Stimulated activated CD8-positive, alpha-beta memory T cell treated with anti-CD3 and anti-CD28 coated beads, Interleukin-12 subunit alpha, Interleukin-12 subunit beta, amount 100 ng/mL, for 24 hours (primary cell): ENCODE data around the gene STXBP5.

Source experiments
- DNase-seq: peaks from one replicate; pipeline ENCODE4 v3.0.0-alpha.2; 2020; ENCODE audit errors: extremely low read depth

STXBP5 gene

DNA sequence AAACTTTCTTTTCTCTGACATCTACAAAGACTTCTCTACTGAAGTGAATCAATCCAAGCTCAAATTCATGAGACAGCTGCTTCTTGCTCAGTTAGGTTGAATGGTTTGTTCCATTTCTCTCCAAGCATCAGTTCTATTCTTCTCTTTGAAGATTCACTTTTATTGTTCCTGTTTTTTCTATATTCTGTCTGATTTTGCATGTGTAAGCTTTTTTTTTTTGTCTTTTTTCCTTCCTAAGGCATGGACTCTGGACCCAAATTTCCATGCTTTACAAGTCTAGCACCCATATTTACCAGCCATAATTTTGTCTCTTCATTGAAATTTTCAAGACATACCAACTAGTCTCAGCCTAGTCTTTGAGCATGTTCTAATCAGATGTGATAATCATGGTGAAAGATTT, 25.9 kb upstream of the STXBP5 start:
- no peak for DNase-seq

DNA sequence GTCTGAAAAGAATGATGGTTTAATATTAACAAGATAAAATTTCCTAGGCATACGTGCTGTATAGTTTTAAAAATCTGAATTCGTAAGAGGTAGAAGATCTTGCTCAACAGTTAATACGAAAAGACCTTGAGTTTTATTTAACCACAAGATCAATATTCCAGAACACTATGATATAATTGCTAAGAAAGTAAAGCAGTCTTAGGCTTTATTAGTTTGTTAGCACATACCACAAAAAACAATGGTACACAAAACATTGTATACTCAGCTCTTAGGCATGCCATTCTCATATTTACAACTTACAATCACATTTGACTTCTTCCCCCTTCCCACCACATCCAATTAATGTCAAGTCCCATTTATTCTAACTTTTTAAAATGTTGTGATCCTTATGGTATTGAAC, 24.4 kb upstream of the STXBP5 start:
- no peak for DNase-seq

DNA sequence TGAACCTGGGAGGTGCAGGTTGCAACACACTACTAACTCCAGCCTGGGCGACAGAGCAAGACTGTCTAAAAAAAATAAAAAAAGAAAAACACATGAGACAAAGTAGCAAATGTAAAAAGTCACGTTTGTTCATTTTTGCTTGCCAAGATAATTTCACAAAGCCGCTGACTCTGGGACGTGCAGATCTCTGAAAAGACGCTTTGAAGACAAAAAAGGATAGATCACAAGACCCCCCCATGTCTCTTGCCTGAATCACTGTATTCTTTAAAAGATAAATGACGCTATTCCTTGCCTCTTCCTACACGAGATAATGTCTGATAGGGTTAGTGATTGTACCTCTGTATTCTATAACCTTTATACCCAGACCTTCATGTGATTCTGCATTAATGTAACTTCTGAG, 23.3 kb upstream of the STXBP5 start:
- DNase-seq: no peak

DNA sequence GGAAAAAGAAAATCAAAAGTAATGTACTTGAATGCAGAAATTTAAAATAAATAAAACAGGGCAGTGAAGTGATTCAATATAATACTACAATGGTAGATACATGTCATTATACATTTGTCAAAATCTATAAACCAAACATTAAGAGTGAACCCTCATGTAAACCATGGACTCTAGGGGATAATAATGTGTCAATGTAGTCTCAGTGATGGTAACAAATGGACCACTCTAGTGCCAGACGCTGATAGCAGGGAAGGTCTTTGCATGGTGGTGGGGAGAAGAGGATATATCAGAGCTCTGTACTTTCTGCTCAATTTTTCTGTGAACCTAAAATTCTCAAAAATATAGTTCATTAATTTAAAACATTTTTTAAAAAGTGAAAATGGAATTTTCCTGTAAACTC, 19.8 kb upstream of the STXBP5 start:
- DNase-seq: no peak

DNA sequence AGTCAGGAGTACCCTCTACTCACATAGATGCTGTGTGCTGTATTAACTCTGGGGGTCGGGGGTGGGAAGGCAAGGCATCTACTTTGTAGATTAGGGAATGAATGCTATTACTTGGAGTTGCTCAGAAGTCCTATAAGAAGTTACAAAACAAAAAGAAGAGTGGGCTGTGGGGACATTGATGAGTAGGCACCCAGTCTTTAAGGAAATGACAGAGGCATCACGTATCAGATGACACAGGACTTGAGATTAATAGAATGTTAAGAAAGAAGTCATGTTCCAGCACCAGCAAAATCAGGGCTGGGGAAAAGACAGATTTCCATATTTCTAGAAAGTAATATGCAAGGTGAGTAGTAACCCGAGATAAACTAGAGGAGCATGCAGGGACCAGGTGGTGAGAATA, 19.0 kb upstream of the STXBP5 start:
- DNase-seq: no peak

DNA sequence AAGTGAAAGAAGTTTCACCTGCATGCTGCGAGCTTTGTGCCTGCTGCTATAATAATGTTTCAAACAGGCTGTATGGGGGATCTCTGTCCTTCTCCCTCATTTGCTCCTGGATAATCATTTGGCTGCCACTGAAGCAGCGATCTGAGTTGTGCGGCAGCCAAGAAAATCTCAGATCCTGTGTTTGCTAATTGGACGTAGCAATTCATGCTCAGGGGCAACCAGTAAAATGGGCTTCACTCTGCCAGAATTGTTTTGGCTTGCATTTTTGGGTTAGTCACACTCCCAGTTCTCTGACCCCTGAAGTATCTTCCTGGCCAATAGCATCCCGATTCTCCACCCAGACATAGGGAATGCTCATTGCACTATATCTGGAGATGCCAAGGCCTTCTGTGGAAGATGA, 13.7 kb upstream of the STXBP5 start:
- no peak for DNase-seq

DNA sequence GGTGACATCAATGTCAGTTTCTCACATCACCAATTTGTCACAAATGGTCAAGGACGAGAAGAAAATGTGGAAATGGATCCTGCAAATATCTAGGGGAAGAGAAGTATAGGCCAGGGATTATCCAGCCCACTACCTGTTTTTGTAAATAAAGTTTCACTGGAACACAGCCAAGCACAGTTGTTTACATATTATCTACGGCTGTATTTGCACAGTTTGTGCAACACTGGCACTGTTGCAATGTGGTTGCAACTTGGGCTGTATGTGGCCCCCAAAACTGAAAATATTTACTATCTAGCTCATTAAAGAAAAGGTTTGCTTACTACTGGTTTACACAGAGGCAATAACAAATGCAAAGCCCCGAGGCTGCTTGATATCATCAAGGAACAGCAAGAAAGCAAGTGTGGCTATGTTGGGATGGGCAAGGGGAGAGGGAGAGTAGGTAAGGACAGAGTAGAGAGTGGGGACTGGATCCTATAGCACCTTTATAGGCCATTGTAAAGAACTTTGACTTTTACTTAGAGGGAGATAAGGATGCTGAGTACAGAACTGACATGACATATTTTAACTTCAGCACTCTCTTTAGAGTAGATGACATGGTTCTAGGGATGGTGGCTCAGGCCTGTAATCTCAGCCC, 11.8 kb upstream of the STXBP5 start:
- DNase-seq: no peak

DNA sequence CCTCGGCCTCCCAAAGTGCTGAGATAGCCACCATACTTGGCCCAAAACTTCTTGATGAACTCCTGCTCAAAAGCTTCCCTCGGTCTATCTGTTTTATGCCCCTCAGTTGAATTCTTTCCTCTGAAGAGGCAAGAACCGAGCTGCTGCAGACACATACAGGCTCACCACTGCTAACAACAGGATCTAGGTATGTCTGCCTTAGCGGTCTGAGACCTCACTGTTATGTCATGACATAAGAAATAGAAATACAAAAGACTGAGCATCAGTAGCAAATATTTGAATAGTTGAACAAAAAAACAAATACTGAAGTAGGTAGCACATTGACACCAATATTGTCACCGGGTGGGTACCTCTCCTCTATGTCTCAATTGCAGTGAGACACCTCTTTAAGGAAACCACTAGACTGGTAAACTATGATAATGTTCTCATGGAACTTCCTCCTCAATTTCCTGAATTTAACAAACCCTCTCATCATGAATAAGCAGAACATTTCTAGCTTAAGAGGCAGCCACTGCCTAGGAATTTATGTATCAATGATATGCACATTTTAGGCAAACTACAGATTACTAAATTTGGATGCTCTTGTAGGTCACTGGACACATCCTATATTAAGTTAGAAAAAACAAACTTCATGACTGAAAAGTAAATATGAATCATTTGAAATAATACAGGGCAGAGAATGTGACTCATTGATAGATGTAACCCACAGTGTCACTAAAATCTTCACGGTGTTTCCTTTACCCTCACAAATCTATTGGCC, 9.4 kb upstream of the STXBP5 start:
- DNase-seq: no peak

DNA sequence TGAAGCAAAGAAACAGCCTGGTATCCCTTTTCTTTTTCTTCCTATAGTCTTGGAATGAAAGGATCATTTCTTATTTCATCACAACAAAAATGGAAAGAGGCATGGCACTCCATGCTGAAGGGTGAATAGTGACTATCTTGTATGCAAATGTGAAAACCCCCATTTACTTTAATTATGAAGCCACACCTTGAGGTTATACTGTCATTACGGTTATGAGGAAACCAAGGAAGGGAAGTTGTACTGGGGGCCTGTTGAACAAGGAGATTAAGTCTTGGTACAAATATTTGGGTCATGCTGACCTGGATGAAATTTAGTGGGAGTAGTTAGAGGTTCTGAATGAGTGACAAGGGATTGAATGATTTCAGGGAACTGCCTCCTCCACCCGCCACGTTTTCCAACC, 8.7 kb upstream of the STXBP5 start:
- no peak for DNase-seq

DNA sequence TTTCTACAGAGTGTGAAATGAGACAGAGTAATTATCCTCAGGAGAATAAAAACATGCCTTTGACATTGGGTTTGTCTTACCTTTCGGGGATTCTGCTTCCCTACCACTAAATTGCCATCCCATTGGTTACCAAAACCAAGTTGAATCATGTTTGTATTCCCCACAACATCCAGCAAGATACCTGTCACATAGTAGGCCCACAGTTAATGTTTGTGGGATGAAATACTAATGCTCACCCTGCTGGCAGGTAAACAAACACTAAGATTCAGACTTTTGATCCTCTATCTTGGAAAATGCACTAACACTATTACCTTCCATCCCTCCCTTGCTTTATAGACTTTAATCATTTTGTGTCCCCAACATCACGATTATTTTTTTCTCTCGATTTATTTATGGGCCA, 8.2 kb upstream of the STXBP5 start:
- DNase-seq: no peak

DNA sequence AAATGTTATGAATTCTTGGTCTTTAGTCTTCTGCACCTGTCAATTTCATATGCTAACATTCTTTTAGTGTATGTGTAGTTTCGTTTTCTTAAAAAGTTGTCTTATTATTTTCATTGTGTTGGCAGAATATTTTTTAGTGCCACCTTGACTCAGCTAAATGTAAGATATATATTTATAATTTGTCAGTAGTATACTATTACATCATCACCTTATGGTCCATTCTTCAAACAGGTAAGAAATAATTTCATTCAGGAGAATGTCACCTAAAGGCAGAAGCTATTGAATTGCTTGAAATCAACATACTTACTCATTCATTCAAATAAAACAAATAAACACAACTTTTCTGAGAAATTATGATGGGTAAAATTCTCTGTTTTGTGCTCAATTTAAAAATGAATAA, 3.5 kb upstream of the STXBP5 start:
- DNase-seq: no peak

DNA sequence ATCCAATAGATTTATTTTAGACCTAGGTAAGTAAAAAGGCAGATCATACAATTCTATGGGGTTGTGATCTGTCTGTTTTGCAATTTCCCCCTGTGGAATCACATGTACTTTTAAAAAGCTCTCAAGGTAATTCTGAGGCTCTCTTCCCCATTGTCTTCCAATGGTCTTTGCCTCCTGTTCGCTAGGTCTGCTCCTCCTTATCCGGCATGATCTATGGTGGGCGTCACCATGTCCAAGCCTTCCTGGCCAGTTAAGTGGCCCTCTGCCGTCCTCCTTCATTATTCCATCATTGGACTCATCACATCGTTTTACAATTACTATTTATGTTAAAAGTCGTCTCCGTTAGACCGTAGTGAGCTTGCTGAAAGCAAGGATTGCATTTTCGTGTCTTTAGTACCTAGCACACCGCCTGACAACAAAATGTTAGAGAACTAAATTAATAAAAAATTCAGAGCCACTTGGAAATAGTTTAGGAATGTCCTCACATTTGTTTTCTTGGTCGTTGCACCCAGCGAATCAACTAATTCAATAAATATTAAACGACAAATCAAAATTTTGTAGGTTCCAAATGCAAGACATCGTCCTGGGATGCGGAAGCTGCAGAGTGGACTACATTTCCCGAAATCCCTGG, 2.2 kb upstream of the STXBP5 start:
- no peak for DNase-seq

DNA sequence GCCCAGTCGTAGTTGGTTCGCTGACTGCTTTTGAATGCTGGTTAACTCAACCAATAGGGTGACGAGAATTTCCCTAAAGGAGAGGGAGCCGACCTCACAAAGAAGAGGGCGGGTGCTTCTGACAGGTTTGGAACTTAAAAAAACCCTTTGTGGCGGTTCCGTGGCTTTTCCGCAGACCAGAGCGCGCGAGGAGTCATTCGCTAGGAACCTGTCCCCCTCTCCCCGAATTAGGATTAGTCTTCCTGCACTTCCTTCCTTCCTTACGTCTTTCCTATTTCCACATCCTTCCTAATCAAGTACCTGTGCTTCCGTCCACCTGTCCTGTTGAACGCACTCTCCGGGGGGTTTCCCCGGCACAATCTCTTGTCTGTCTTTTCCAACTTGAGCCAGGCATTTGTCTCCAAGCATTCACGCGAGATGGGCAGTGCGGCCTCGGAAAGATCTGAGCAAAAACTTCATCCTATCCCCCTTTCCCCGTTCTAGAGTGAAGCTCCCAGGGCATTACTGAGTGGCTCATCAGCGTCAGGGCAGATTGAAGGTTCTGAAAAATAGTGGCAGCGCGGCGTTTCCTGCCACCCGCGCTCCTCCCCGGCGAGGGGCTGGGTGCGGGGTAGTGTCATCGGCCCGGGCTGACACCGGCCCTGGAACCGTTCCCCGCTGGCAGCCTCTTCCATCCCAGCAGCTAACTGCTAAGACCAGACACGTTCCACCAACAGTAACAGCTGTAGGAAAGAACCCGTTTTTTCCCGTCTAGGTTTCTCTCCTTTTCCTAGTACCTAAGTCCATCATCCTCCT, 1.5 kb upstream of the STXBP5 start:
- DNase-seq: peak; percentile 49

DNA sequence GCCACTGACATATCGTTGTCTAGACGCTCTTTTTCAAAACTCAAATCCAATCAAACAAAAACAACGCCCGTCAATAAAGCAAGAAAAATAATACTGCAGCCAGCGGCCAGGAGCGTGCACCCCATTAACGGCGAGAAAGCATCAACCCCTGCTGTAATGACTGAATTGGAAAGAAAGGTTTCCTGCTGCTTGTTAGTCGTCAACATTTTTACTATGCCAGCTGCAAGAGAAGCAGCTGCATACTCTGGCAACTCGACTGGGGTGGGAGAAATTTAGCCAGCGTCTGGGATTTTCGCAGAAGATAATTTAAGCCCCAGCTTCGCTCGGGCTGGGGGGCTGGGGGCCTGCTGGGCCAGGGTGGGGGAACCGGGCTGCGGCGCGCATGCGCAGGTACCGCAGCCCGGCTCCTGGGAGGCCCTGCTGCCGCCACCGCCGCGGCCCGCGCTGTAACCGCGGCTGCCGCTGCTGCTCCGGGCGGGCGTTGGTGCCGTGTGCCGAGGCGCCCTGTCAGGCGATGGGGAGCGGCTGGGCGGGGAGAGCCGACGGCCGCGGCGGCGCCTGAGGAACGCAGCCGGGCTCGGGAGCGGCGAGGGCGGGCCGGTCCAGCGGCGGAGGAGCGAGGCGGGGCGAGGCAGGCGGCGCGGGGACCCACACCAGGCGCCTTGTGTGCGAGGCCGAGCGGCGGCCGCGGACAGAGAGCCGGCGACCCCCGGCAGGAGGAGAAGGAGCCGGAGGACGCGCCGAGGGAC, 732 bp upstream of the STXBP5 start:
- peak; percentile 36 for DNase-seq

DNA sequence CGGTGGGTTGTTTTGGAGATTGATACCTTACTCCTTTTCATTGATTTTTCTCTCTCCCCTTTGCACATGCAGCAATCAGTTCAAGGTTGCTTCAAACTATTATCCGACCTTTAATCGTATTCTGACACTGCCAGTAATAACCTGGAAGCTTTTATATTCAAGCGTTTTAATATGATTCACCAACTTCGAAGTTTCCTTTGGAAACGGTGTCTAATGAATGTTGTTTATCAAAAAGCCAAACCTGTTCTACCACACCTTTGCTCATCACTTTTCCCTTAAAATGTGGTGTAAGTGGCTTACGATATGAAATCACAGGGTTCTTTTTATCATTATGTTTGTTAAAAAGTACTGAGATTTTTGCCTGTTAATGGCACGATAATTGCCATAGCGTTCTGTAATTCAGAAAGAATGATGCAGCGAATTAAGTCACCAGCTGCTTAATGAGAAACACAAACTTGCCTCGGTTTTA, 660 bp downstream of the STXBP5 start:
- no peak for DNase-seq

DNA sequence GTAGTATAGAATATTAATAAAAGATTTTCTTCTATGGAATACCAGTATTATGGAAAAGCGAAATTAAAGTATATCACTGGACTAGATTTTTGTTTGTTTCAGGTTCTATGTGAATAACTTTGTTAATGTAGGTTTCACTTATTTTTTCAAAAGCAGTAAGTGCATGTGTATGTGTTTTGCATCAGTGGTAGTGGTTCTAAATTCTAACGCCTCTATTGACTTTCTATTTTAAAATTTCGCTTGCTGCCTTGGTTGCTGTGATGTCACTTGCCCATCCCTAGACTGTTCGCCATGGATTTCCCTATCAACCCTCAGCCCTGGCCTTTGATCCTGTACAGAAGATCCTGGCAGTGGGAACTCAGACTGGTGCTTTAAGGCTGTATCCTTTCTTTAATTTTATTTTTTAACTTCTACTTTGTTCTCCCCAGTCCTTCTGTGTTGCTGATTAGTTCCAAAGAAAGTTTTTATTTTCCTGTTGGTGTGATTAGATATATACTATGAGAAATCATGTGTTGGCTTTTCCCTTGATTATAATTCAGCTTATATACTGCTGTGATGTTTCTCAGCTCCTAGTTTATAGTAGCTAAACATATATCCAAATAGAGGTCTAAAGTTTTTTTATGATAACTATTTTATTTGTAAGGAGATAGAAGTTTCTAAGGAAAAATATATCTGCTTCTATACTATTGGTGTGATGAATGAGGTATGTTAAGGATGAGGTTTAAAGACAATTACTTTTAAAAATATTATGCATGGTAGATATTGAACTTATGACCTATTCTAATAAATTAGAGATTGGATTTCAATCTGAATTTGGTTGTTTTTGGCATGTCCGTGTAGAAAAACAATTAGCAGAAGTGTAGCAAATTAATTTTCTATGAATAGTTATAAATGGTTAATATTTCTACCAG, 1.7 kb downstream of the STXBP5 start:
- no peak for DNase-seq

DNA sequence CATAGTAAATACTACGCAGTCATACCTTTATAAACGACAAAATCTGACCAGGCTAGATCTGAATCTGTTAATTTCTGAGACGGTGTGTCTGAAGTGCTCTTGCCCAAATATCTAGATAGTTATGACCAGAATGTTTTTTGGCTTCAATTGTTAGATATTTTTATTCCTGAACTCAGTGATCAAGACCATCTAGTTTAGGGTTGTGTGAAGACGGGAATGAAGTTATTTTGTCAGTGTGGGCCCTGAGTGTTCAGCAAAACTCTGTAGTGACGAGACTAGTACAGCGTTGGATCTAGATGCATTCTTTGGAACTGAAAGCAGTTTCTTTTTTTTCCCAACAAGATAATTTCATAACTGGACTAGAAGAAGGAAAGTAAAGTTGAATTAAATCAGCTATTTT, 3.1 kb downstream of the STXBP5 start:
- no peak for DNase-seq

DNA sequence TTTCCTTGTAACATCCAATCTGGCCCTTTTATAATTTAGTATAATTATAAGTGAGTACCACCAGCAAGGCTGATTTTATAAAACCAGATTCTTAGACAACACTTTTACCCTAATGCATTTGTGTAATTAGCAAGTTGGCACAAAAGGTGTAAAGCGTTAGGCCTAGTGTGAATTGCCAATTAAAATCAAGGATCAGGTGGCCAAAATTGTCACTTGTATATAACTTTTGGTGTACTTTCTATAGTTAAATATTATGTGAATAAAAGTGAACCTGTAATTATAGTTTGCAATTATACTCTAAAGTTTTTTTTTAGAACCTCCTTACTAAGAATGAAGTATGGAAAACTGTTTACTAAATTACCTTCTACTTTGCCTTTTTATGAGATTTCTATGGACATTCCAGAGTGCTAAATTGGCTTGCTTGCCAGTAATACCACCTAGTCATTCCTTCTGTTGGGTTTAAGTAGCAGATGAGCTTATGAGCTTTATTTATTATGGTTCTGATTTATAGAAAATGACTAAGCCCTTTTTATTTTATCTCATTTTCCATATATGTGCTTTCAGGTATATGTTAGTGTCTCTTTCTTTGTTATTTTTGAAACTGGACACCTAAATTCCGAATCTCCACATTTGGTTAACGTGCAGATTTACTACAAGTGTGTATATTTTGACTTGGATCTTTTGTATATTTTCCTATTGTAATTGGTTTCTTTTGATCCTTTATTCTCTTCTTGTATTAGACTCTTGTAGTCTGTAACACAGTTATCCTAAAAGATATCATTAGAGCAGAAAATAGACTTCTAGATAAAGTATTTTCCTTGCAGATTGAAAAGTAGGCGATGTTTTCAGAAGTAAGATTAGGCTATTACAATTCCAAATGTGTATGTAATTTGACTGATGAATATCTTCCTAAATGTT, 3.9 kb downstream of the STXBP5 start:
- DNase-seq: no peak

DNA sequence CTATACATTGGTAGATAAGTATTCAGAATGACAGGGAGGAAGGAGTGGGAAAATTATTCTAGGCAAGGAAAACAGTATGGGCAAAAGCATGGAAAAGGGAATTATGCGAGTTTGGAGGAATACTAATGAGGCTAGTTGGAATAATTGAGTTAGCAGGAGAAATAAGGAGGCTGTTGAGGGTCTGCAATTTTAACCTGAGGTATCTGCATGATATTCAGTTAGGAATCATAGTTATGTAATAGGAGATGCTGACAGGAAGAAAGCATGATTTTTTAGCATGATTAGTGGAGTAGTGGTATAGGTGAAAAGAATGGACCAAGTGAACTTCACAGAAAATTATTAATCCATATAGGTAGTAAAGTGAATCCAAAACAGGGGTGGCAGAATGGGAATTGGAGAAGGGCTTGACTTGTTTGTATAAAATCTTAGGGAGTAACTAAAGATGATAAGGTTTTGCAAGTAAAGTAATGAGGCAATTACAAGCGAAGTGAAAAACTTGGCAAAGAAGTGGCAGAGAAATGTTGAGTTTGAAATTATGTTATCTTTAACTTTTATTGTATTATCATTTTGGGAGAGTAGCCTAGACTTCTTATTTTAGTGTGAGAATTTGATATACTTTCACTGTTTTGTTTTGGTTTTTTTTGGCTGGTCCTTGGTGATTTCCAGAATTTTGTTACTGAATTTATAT, 5.7 kb downstream of the STXBP5 start:
- DNase-seq: no peak
